Suprapubic skin (tissue), 4 donors: Measurements from ENCODE around the gene PDGFRB. TPM values are rescaled to one million over a fixed set of nuclear protein-coding genes. Genes with fewer than 3 reads are reported as not detected.

Source experiments
- DNase-seq, 2 donors: peaks; one replicate each; pipeline ENCODE4 v3.0.0-alpha.2; 2019; ENCODE audit warnings: low spot score in 2 of 2
- H3K27ac ChIP-seq: fragments of 200-600 bp; sonication (generic); one replicate; pipeline ENCODE4 v1.5.1; 2019
- H3K27me3 ChIP-seq: fragments of 200-600 bp; sonication (generic); one replicate; pipeline ENCODE4 v1.5.1; 2019
- H3K36me3 ChIP-seq: fragments of 200-600 bp; sonication (generic); one replicate; pipeline ENCODE4 v1.5.1; 2019
- H3K4me1 ChIP-seq: fragments of 200-600 bp; sonication (generic); one replicate; pipeline ENCODE4 v1.5.1; 2019
- H3K4me3 ChIP-seq: fragments of 200-600 bp; sonication (generic); one replicate; pipeline ENCODE4 v1.5.1; 2019; ENCODE audit warnings: mild to moderate bottlenecking
- H3K9me3 ChIP-seq: fragments of 200-600 bp; sonication (generic); one replicate; pipeline ENCODE4 v1.5.1; 2019
- EP300 ChIP-seq: sonication (generic); formaldehyde crosslinking; IDR thresholded peaks from one replicate; pipeline ENCODE4 v1.6.1; 2017; ENCODE audit warnings: antibody characterized with exemption
- POLR2A ChIP-seq, 2 donors: fragments of 450-650 bp; IDR thresholded peaks; one replicate each; pipeline ENCODE4 v1.6.1; 2017; ENCODE audit warnings: antibody characterized with exemption in 2 of 2, mild to moderate bottlenecking in 2 of 2, moderate library complexity in 2 of 2
- POLR2AphosphoS5 ChIP-seq, 3 donors: sonication (generic); formaldehyde crosslinking; IDR thresholded peaks; one replicate each; pipeline ENCODE4 v1.6.1; 2017; ENCODE audit warnings: antibody characterized with exemption in 3 of 3
- WGBS: methylation state at CpG from one replicate; pipeline ENCODE4 v1.1.5; 2018; 5-methylcytosine and 5-hydroxymethylcytosine counted together
- total RNA-seq, 4 donors: library from RNA; depleted of rRNA; stranded (reverse); fragments of >200 nt; gene quantifications; one replicate each; pipeline ENCODE4 v1.1.0, GENCODE V29; 2016
- TF ChIP-seq, protein P1 (sequence below), 2 donors: fragments of 200-600 bp in 1 of 2; fragments of 450-650 bp in 1 of 2; sonication (generic) in 1 of 2; IDR thresholded peaks; one replicate each; pipeline ENCODE4 v1.5.1; 2016 to 2019; ENCODE audit warnings: antibody characterized with exemption in 2 of 2, mild to moderate bottlenecking in 1 of 2, moderate library complexity in 1 of 2

PDGFRB gene
- total RNA-seq, 4 donors from 2014 or later = 23.8 to 51.4 (median 43.9) TPM

DNA sequence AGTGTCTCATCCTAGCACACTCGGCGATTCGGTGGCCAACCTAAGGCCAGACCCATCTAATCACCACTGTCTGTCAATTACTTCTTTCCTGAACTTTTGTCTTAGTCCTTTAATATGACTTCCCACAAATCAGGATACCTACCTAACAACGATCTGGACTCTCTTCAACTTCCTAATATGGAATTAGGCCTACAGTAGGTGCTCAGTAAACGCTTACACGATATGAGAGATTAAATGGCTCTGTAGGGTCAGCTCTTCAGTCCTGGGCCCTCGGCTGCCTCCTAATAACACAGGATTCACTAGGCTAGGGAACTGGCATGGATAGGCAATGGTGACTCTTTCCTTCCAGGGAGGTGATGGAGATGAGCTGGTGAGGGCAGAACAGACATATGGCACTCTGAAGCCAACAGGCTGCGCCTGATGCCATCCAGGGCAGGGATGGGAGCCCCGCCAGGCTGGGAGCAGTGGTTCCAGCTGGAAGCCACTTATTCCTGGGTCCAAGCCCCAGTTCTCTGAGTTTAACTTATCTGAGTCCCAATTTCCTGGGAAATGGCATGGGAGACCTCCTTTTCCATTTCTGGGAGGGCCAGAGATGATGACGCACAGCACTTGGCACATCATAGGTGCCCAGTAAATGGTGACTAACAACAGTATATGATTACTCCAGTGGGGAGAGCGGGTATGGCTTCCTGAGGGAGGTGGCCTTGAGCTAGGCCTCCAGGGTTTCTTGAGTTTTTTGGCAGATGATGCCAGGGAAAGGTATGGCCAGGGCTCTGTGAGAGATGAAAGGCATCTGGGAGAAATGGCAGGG is 7.3 kb downstream of the PDGFRB start:
- no peaks in the 10 kb centered on the region for H3K36me3 ChIP-seq
- peaks cover 37% of the 10 kb centered on the region for H3K4me1 ChIP-seq
- DNase-seq = no peak
- H3K27me3 ChIP-seq = peaks cover 2% of the 10 kb centered on the region
- H3K9me3 ChIP-seq = no peaks in the 10 kb centered on the region
- H3K4me3 ChIP-seq = no peak overlapping the region
- H3K27ac ChIP-seq = peak overlapping the region; percentile 67
- WGBS = 70% methylated on average over 11 of the region's 11 CpGs
- TF ChIP-seq POLR2AphosphoS5 (IDR thresholded peaks at IDR 0.05) (no peak), EP300 (no peak), POLR2A (IDR thresholded peaks at IDR 0.05) (no peak)
- TF ChIP-seq, protein P1, sequence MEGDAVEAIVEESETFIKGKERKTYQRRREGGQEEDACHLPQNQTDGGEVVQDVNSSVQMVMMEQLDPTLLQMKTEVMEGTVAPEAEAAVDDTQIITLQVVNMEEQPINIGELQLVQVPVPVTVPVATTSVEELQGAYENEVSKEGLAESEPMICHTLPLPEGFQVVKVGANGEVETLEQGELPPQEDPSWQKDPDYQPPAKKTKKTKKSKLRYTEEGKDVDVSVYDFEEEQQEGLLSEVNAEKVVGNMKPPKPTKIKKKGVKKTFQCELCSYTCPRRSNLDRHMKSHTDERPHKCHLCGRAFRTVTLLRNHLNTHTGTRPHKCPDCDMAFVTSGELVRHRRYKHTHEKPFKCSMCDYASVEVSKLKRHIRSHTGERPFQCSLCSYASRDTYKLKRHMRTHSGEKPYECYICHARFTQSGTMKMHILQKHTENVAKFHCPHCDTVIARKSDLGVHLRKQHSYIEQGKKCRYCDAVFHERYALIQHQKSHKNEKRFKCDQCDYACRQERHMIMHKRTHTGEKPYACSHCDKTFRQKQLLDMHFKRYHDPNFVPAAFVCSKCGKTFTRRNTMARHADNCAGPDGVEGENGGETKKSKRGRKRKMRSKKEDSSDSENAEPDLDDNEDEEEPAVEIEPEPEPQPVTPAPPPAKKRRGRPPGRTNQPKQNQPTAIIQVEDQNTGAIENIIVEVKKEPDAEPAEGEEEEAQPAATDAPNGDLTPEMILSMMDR (IDR thresholded peaks at IDR 0.05) = no peak

DNA sequence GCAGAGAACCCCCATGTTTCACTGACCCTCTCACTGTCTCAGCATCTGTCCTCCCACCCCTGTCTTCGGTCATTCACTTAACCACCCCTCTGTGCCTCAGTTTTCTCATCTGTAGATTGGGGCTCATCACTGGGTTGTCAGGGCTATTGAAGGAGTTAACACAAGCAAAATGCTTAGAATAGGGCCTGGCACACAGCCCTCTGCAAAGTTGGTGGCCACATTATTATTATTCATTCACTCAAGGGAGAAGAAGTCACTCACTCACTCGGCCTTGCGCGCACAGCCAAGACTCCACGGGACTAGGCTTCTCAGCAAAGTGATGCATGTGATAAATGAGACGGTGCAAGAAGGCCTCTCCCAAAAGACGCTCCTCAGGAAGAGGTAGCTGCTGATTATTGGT is 8.0 kb downstream of the PDGFRB start:
- DNase-seq = no peak
- Histone ChIP-seq H3K4me3 (no peak overlapping the region), H3K4me1 (peaks cover 34% of the 10 kb centered on the region), H3K27me3 (peaks cover under 1% of the 10 kb centered on the region), H3K36me3 (no peaks in the 10 kb centered on the region), H3K9me3 (no peaks in the 10 kb centered on the region), H3K27ac (peak overlapping the region; percentile 67)
- no peak for TF ChIP-seq POLR2A (IDR thresholded peaks at IDR 0.05)
- TF ChIP-seq, protein P1 (IDR thresholded peaks at IDR 0.05) = no peak
- 67% methylated on average over 7 of the region's 7 CpGs for WGBS

DNA sequence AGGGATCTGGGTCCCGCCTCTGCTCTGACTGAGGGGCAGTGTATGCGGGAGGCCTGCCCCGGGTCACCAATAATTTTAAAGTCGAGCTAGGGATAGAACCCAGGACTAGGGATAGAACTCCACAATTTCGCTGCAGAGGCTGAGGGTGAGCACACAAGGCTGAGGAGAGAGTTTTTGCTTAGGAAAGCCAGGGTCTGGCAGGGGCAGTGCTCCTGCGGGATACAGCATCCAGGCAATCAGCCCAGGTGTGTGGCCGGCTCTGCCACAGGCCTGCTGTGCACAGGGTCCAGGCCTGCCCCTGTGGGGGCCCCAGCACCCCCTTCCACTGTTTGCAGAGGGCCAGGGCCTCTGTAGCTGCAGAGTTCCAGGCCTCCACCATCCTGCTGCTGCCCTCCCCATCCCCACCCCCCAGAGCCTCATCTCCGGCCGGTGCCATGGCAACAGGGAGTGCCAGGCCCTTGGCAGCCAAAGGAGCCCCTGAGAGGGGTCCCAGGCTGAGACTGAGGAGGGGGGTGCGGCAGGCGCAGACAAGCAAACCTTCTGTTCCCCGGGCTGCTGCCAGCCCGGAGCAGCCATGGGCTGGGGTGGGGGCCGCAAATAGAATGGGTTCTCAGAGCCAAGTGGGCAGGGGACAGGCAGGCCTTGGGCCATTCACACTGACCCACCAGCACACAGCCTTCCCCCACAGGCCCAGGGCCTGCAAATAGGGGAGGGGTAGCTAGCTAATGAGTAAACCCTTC is 8.6 kb downstream of the PDGFRB start:
- WGBS = 88% methylated on average over 6 of the region's 14 CpGs
- TF ChIP-seq, protein P1 (IDR thresholded peaks at IDR 0.05) = no peak
- TF ChIP-seq POLR2A (IDR thresholded peaks at IDR 0.05) = no peak
- TF ChIP-seq POLR2AphosphoS5 (IDR thresholded peaks at IDR 0.05) = no peak
- TF ChIP-seq EP300 = no peak
- Histone ChIP-seq H3K27ac (peak overlapping the region; percentile 67), H3K36me3 (no peaks in the 10 kb centered on the region), H3K27me3 (no peaks in the 10 kb centered on the region), H3K9me3 (no peaks in the 10 kb centered on the region), H3K4me1 (peaks cover 40% of the 10 kb centered on the region), H3K4me3 (no peak overlapping the region)
- DNase-seq = no peak

DNA sequence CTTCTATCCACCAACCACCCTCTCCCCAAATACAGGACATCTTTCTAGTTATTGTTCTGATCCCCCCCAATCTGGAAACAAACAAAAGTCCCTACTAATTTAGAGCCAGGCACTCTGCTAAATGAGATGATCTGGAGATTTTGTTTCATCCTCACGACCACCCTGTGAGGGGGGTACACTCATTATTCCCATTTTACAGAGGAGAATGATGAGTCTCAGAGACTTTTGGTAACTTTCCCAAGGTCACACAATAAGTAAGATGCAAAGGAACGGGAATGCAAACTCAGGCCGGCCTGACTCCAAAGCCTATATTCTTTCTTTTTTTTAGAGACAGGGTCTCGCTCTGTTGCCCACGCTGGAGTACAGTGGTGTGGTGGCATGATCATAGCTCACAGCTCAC is 9.4 kb downstream of the PDGFRB start:
- DNase-seq = no peak
- H3K9me3 ChIP-seq = no peaks in the 10 kb centered on the region
- H3K4me3 ChIP-seq = no peak overlapping the region
- no peaks in the 10 kb centered on the region for H3K36me3 ChIP-seq
- no peak for TF ChIP-seq POLR2AphosphoS5 (IDR thresholded peaks at IDR 0.05)
- no peak for TF ChIP-seq POLR2A (IDR thresholded peaks at IDR 0.05)
- TF ChIP-seq, protein P1 (IDR thresholded peaks at IDR 0.05) = no peak
- no peak for TF ChIP-seq EP300
- no peak overlapping the region for H3K27ac ChIP-seq
- no peaks in the 10 kb centered on the region for H3K27me3 ChIP-seq
- peaks cover 47% of the 10 kb centered on the region for H3K4me1 ChIP-seq
- WGBS = 92% methylated on average over 5 of the region's 5 CpGs

DNA sequence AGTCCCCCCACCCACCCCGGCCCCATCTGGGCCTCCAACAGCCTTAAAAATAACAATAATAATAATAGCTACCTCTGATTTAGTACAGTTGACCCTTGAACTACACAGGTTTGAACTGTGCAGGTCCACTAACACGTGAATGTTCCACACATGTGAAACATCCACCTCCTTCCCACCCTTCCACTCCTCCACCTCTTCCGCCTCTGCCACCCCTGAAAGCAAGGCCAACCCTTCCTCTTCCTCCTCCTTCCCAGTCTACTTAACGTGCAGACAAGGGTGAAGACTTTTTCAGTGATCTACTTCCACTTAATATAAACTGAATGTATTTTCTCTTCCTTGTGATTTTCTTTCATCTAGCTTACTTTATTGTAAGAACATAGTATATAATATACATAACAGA is 10.8 kb downstream of the PDGFRB start:
- no peaks in the 10 kb centered on the region for H3K9me3 ChIP-seq
- TF ChIP-seq, protein P1 (IDR thresholded peaks at IDR 0.05) = no peak
- TF ChIP-seq POLR2A (IDR thresholded peaks at IDR 0.05) (no peak), EP300 (no peak)
- DNase-seq = no peak
- H3K4me1 ChIP-seq = peaks cover 53% of the 10 kb centered on the region
- H3K36me3 ChIP-seq = no peaks in the 10 kb centered on the region
- H3K4me3 ChIP-seq = peak overlapping the region; percentile 19
- 61% methylated on average over 3 of the region's 4 CpGs for WGBS
- peak overlapping the region; percentile 81 for H3K27ac ChIP-seq
- H3K27me3 ChIP-seq = no peaks in the 10 kb centered on the region
